GM21423 (cell line): Measurements from ENCODE around the gene DENND2C.
A peak's percentile ranks its signal among the peaks of the same experiment; 100 is the strongest.

ENCODE experiments used
- ATAC-seq: cut with Tn5 transposase; IDR thresholded peaks from one replicate; pipeline ENCODE4 v1.9.1; 2021; ENCODE audit warnings: mild to moderate bottlenecking, moderate library complexity; ENCODE audit not compliant: unreplicated experiment

Gene DENND2C

DNA sequence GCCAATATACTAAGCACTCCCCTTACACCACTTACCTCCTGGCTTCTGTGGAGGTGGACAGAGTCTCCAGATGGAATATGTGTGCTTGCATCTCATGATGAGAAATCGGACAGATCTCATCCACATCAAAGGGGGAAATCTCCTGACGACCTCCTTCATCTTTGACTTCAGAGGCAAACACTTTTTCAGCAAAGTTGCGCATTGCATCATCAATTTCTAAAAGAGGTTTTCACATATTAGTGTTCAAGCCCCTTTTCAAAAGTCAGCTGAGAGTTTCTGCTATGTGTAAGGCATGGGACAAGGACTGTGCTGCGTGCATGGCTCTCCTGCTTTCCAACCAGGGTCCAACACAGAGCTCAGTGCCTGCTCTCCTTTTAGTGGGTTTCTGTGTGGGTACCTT, 18.7 kb upstream of the DENND2C start:
- ATAC-seq: no peak

- ATAC-seq: no peak
These were observed 16.0 kb upstream of the DENND2C start for GRCh38 chr1:114685851-114686250.

GRCh38 chr1:114677691-114678090, 7.8 kb upstream of the DENND2C start:
- no peak for ATAC-seq

DNA sequence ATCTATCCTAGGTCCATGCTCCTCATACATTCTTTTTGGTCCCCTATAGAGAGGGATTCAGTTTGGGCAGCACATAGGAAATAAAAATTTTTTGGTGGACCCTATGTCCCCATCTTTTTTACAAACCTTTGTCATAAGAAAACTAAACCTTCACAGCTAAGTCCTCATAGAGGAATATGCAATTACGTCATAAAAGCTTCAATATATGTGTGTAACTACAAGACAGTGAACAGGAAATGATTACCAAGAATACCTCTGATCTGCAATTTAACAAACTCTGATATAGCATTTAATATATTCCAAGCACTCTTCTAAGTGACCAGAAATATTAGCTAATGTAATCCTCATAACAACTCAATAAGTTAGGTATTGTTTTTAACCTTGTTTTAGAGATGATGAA, 6.3 kb upstream of the DENND2C start:
- ATAC-seq: no peak

GRCh38 chr1:114671939-114672275, 2.1 kb upstream of the DENND2C start:
- no peak for ATAC-seq

DNA sequence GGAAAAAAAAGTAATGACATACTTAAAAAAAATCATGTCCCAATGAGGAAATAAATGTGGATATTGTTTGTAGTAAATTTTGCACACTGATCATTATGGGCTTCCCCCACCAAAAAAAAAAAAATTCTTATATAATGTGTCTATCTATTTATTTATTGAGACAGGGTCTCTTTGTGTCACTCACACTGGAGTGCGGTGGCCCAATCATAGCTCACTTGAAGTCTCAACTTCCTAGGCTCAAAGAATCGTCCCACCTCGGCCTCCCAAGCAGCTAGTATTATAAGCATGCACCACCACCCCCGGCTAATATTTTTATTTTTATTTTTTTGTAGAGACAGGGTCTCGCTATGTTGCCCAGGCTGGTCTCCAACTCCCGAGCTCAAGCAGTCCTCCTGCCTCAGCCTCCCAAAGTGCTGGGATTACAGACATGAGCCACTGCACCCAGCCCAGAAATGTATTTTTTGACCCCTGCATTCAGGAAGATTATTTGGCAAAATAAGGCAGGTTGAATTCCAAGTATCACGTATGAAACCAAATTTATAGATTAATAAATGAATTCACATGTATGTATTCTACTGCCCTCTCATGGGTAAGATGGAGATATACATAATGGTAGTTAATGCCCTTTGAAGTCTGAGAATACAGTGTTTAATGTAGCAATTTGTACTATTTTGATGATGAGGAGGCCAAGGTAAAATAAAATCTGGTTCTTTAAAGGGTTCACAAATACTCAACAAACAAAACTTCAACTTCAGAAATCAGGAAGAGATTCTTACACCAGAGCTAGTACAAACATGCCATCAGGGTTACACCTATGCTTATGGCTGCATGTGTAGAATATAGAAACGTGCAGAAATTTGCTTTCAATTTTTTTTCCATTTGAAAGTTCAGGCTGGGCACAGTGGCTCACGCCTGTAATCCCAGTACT, 1.4 kb upstream of the DENND2C start:
- ATAC-seq: no peak

GRCh38 chr1:114670083-114671010, 498 bp upstream of the DENND2C start:
- ATAC-seq: peak; percentile 97

GRCh38 chr1:114668784-114669561, 876 bp downstream of the DENND2C start:
- ATAC-seq: no peak

DNA sequence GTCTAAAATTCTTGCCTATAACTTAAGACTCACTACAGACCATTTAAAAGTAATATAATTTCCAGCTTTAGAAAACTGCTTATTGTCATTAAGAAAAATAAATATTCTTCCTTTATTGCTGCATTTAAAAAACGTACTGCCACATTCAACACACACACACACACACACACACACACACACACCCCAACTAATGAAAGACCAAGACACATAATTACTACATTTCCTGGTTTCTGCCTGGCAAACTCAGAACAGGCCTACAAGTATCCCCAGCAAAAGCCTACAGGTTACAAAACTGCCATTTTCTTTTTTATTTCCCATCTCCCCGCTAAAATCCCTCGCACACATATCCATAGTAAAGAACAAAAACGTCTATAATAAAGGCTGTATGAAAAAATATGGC, 1.5 kb downstream of the DENND2C start:
- ATAC-seq: no peak

- ATAC-seq: no peak
These were observed 2.9 kb downstream of the DENND2C start for GRCh38 chr1:114666954-114667353.

- ATAC-seq: no peak
These were observed 9.6 kb downstream of the DENND2C start for GRCh38 chr1:114660238-114660637.

DNA sequence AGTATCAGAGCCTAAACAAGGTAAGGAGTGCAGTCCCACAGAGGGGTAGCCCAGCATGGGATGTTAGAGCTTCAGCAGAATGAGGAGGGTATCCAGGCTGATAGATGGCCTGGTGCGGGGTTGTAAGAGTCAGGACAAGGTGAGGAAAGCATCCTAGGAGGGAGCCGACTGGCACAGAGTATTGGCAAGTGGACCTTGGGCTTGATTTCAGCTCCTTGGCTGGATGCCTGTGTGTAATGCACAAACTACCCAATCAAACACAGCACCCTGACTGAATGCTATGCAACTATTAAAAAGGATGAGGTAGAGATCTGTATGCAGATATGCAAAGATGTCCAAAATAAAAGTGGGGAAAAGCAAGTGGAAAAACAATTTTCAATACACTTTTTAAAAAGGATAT, 18.0 kb downstream of the DENND2C start:
- no peak for ATAC-seq

GRCh38 chr1:114648503-114648902, 21.3 kb downstream of the DENND2C start:
- no peak for ATAC-seq

DNA sequence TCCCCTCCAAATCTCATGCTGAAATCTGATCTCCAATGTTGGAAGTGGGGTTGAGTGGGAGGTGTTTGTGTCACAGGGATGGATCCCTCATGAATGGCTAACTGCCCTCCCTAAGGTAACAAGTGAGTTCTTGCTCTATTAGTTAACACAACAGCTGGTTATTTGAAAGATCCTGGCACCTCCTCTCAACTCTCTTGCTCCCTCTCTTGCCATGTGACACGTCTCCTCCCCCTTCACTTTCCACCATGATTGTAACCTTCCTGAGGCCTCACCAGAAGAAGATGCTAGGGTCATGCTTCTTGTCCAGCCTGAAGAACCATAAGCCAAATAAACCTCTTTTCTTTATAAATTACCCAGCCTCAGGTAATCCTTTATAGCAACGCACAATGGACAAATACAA, 28.5 kb downstream of the DENND2C start:
- no peak for ATAC-seq

- ATAC-seq: no peak
These were observed 30.9 kb downstream of the DENND2C start for GRCh38 chr1:114638910-114639309.

- no peak for ATAC-seq
These were observed 37.4 kb downstream of the DENND2C start for GRCh38 chr1:114632427-114632826.

GRCh38 chr1:114627107-114627506, 42.7 kb downstream of the DENND2C start:
- no peak for ATAC-seq

- no peak for ATAC-seq
These were observed 46.5 kb downstream of the DENND2C start for GRCh38 chr1:114623364-114623763.

DNA sequence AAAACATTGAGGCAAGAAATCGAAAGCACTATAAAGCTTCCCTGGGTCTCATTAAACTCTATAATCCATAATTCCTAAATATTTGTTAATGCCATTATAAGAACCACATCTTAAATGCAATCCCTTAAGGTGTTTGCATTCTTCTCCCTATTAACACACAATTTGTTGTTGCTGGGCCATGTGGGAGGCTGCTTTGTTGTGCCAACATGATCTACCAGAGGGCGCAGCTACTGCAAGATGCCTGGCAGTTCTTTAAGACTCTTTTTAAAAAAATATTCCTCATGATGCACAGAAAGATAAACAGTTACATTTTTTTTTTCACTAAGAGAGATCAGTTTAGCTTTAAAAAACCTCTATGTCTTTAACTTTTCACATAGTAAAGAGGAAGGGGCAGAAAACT, 49.4 kb downstream of the DENND2C start:
- ATAC-seq: no peak

DNA sequence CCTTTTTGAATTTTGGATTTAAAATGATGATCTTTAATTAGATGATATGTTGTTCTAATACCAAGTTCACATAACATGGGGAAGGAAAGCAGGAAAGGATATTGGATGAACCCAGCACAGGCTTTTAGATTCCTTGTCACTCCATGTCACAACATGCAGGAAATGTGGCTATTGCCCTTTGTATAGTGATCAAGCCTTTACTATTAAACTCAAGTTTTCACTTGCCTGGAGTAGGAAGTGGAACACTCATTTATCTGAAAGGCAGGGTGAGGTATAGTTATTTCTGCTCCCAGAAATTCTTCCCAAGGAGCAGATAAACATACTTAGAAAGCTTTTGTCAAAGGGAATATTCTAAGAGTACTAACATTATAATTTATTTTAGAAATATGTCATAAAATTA, 51.2 kb downstream of the DENND2C start:
- no peak for ATAC-seq
